Myocyte (in vitro differentiated cells): Measurements from ENCODE around the gene PTGES2. TPM values are rescaled to one million over a fixed set of nuclear protein-coding genes. Genes with fewer than 3 reads are reported as not detected.
"Not testable (repeated sequence)": the region's sequence is repeated elsewhere in the genome, so short reads cannot be mapped to it uniquely, and the experiment has no call there.

Source experiments
- DNase-seq: peaks from one replicate; pipeline ENCODE4 v3.0.0-alpha.2; 2012; ENCODE audit warnings: low read depth
- total RNA-seq: library from RNA; depleted of rRNA; stranded (reverse); fragments of >200 nt; gene quantifications from 2 replicates; pipeline ENCODE4 v1.2.3, GENCODE V29; 2014

PTGES2 gene
- total RNA-seq, 1 donor from 2014 or later, result 65.9 TPM

DNA sequence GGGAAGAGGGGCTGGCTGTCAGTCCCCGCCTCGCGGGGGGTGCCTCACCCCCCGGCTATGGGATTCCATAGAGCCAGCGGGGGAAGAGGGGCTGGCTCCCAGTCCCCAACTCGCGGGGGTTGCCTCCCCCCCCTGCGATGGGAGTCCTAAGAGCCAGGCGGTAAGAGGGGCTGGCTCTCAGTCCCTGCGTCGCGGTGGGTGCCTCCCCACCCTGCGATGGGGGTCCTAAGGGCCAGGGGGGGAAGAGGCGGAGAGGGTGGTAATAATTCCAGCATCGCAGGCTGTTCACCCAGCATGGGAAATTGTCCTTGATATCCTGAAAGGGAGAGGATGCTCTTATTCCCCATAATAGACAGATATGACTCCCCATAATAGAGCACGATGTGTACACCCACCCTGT is 12.1 kb upstream of the PTGES2 start:
- DNase-seq, result no peak

DNA sequence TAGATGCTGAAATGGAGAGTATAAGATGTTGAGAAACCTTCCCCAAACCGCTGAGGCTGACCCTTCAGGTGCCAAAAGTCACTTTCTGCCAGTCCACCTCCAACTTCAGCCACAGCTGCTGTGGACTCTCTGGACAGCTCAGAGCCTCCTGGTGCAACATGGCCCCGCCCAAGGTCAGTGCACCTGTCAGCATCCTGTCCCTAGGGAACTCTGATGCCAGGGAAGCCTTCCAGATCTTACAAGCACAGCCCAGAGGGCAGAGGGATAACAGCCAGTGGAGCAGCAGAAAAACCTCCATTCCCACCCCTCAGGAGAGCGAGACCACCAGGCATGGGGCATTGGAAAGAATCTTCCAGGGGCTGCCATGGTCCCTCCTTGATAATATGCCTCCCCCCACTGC is 10.5 kb upstream of the PTGES2 start:
- DNase-seq, result peak; percentile 80

- DNase-seq, result peak; percentile 84
Observed at GRCh38 chr9:128136816-128137793, 9.6 kb upstream of the PTGES2 start.

DNA sequence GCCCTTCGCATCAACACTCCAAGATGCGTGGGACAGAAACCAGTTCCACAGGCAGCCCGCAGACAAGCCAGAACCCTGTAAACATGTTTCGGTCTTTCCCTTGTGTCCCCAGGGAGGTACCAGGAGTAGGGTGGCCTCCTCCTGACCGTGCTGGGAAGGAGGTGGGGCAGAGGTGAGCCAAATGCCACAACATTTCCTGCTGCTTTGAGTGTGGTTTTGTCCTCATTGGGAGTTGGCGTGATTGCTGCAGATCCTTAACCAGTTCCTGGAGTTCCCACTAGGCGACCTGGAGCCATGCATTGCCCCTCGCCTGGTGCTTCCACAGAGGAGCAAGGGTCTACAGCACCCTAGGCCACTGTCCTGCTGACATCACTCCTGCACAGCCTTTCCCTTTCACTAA is 8.0 kb upstream of the PTGES2 start:
- not testable (repeated sequence) for DNase-seq

GRCh38 chr9:128132139-128132538 is 4.6 kb upstream of the PTGES2 start:
- DNase-seq, result not testable (repeated sequence)

- DNase-seq, result not testable (repeated sequence)
Observed at GRCh38 chr9:128131346-128131745, 3.8 kb upstream of the PTGES2 start.

DNA sequence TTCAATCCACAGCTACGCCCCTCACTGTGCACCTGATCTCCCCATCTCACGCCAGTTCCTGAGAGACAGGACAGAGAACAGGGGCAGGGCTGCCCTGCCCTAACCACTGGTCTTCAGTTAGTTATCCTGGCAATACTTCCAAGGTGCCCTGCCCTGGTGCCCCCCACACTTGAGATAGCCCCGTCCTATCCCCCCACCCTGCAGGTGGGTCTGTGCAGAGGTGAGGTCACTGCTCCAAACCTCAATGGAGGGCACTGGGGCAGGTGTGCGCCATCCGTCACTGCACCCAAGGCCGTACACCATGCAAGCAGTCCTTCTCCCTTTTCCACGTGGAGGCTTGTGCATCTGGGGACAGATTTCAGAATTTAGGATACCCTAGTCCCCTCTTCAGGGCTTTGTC is 3.1 kb upstream of the PTGES2 start:
- DNase-seq, result not testable (repeated sequence)

DNA sequence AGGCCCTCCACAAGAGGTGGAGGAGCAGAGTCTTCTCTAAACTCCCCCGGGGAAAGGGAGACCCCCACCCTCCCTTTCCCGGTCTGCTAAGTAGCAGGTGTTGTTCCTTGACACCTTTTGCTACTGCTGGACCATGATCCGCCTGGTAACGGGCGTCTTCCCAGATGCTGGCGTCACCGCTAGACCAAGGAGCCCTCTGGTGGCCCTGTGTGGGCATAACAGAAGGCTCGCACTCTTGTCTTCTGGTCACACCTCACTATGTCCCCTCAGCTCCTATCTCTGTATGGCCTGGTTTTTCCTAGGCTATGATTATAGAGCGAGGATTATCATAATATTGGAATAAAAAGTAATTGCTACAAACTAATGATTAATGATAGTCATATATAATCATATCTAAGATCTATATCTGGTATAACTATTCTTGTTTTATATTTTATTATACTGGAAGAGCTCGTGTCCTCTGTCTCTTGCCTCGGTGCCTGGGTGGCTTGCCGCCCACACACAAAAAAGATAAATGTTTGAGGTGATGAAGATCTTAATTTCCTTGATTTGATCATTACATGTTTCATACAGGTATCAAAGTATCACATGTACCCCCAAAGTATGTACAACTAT is 2.6 kb upstream of the PTGES2 start:
- not testable (repeated sequence) for DNase-seq

DNA sequence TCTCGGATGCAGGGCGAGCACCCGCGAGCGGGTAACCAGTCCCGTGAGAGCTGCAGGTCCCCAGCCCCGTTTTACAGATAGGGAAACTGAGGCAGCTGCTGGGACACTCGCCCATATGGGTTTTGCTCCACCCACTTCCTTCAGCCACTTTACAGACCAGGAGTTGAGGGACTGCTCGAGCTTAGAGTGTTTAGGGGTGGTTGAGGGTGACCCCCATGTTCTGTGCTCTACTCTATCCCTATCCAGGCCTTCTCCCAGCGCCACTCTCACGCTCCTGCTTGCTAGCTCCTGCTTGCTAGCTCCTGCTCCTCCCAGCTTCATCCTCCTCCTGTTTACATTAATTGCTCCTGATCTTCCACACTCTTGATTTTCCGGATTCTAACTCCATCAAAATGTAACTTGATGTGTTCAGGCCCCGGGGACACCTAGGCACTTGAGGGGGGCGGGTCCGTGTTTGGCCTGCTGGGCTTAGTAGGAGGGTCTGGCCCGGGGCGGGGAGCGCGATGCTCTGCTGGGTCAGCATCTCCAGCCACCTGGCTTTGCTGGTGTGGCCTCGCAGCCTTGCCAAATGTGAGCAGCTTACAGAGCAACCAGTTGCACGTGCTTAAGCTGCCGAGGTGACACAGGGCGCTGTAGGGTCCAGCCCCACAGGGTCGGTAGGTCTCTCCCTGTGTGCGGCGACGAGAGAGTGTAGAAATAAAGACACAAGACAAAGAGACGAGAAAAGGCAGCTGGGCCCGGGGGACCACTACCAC is 1.5 kb upstream of the PTGES2 start:
- DNase-seq, result no peak

DNA sequence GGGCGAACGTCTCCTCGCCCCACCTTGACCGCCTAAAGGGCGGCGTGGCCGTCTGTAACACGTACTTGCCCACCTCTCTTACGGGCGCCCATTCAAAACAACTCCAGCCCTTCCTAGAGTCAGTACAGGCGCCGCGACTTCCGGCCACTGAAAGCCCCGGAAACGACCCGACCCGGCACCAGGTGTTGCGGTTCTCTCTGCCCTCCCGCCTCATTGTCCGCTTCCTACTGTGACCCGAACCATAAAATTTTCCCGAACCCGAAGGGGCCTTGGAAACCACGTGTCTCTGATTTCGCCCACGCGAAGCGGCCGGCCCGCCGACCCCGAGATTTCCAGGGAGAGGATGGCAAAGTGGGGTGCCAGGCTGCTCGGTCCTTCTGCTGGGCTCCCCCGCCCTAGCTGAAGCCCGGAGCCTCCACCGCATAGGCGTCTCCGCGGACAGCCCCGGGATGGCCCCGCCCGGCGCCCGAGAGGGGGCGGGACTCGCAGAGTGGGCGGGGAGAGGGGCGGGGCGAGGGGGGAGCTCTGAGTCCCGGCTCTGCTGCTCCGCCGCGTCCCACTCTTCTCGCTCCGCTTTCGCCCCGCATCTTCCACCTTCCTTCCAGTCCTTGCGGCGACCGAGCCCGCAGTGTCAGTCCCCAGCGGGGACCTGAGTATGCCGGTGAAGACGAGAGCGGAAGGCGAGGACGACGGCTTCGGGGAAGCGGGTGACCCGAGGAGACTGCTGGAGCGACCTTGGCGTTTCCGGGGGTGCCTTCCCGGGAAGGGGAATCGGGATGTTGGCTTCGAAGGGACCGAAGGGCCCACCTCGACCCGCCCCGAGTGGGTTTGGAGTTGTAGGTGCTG is 684 bp upstream of the PTGES2 start:
- DNase-seq, result peak; percentile 95

DNA sequence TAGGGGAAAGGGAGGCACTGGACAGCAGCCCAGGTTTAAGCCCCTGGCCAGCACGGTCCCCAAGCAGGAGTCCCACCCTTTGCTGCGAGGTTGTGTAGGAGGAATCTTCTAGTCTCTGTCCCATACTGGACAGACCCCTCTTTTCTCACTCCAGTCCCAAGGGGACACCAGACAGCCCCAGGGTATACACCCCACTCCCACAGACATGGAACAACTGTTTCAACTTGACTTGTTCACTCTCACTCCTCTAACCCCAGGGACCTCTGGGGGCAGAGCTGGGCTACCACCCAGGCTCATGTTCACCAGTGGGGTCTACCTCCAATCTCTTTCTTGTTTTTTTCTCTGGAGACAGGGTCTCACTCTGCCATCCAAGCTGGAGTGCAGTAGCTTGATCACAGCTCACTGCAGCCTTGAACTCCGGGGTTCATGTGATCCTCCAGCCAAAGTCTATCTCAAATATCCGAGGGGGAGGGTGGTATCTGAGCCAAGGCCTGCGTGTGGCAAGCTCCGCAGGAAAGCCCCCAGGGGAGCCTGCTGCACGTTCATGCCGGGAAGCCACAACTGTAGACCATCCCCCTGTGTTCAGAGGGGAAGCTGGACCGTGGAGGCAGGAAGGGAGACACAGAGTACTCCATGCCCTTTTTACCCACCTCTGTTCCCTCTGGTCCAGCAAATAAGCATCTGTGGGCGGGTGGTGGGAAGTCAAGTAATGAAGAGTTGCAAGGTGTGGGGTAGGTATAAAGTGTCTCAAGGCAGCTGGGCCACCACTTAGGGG is 1.8 kb downstream of the PTGES2 start:
- DNase-seq, result no peak

- DNase-seq, result peak; percentile 38
Observed at GRCh38 chr9:128124873-128125579, 2.5 kb downstream of the PTGES2 start.

GRCh38 chr9:128124451-128124850 is 3.1 kb downstream of the PTGES2 start:
- no peak for DNase-seq

DNA sequence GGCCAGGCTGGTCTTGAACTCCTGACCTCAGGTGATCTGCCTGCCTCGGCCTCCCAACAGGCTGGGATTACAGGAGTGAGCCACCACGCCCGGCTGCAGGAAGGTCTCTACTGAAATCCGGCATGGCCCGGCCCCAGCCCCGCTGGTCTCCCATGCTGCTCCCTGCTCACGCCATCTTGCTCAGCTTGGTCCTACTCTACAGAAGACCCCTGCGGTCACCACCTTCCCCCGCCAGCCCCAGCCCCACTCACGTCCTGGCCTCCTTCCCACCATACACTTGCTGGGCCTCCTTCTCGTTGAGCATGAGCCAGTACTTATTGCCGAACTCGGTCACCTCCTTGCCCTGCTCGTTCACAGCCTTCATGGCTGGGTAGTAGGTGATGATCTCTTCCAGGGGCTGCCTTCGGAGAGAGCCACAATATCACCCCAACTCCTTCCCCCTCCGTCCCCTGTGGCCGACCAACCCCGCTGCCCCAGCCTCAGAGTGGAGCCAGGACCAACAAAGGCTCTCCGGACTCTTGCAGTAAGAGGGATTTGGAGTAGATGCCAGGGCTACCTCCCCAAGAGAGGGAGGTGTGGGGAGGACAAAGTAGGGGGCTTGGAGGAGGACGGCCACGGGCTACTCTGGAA is 4.0 kb downstream of the PTGES2 start:
- no peak for DNase-seq

DNA sequence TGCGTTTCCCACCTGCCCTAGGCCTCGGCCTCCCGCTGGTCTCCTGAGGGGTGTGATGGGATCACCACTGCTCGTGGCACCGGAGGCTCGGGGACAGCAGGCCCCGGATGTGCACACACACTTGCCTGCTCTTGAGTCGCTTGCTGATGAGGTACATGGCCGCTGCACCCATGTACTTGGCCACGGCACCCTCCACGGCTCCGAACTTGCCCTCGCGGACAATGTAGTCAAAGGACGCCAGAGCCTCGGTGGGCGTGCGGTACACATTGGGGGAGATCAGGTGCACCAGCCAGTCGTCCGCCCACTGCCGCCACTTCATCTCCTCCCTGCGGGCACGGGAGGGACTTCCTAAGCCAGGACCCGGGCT is 4.7 kb downstream of the PTGES2 start:
- no peak for DNase-seq

GRCh38 chr9:128121924-128122808 is 5.4 kb downstream of the PTGES2 start:
- no peak for DNase-seq

- no peak for DNase-seq
Observed at GRCh38 chr9:128121466-128121810, 6.1 kb downstream of the PTGES2 start.
